GM23248 (cell line): ENCODE results near the gene ZDHHC6. TPM values are rescaled to one million over a fixed set of nuclear protein-coding genes. Genes with fewer than 3 reads are reported as not detected.
A peak's percentile ranks its signal among the peaks of the same experiment; 100 is the strongest.

Source experiments
- DNase-seq: peaks from one replicate; pipeline ENCODE4 v3.0.0-alpha.2; 2015
- H2AFZ ChIP-seq: fragments of 200-600 bp; sonication (generic); 2 replicates; pipeline ENCODE4 v1.6.1; 2016; ENCODE audit warnings: antibody characterized with exemption
- H3F3A ChIP-seq: fragments of 200-600 bp; sonication (generic); 2 replicates; pipeline ENCODE4 v1.6.1; 2016; ENCODE audit warnings: mild to moderate bottlenecking, antibody characterized with exemption, mixed run types; ENCODE audit not compliant: insufficient read depth
- H3K27ac ChIP-seq: fragments of 200-600 bp; sonication (generic); 2 replicates; pipeline ENCODE4 v1.5.1; 2016; ENCODE audit warnings: mild to moderate bottlenecking
- H3K27me3 ChIP-seq: fragments of 200-600 bp; sonication (generic); replicated peaks from 2 replicates; pipeline ENCODE4 v1.6.1; 2016; ENCODE audit warnings: mild to moderate bottlenecking; ENCODE audit not compliant: insufficient read depth
- H3K36me3 ChIP-seq: fragments of 200-600 bp; sonication (generic); 2 replicates; pipeline ENCODE4 v1.6.1; 2016; ENCODE audit warnings: low read depth, mild to moderate bottlenecking
- H3K4me1 ChIP-seq: fragments of 200-600 bp; sonication (generic); 2 replicates; pipeline ENCODE4 v1.6.1; 2016; ENCODE audit warnings: mild to moderate bottlenecking; ENCODE audit not compliant: insufficient read depth
- H3K4me2 ChIP-seq: fragments of 200-600 bp; sonication (generic); one replicate; pipeline ENCODE4 v1.6.1; 2016; ENCODE audit warnings: mild to moderate bottlenecking; ENCODE audit not compliant: unreplicated experiment
- H3K4me3 ChIP-seq: fragments of 200-600 bp; sonication (generic); 2 replicates; pipeline ENCODE4 v1.5.1; 2016; ENCODE audit warnings: mild to moderate bottlenecking
- H3K79me2 ChIP-seq: fragments of 200-600 bp; sonication (generic); 2 replicates; pipeline ENCODE4 v1.6.1; 2016; ENCODE audit warnings: mild to moderate bottlenecking; ENCODE audit not compliant: insufficient read depth
- H3K9ac ChIP-seq: fragments of 200-600 bp; sonication (generic); 2 replicates; pipeline ENCODE4 v1.6.1; 2016; ENCODE audit warnings: mild to moderate bottlenecking
- H3K9me2 ChIP-seq: fragments of 200-600 bp; sonication (generic); 2 replicates; pipeline ENCODE4 v1.6.1; 2016; ENCODE audit warnings: mixed run types, mild to moderate bottlenecking, moderate library complexity; ENCODE audit not compliant: insufficient read depth
- H3K9me3 ChIP-seq: fragments of 200-600 bp; sonication (generic); one replicate; pipeline ENCODE4 v1.6.1; 2017; ENCODE audit warnings: low read depth
- H4K20me1 ChIP-seq: fragments of 200-600 bp; sonication (generic); 2 replicates; pipeline ENCODE4 v1.6.0; 2016; ENCODE audit not compliant: insufficient read depth
- EZH2 ChIP-seq: fragments of 200-600 bp; sonication (generic); IDR thresholded peaks from 2 replicates; pipeline ENCODE4 v1.6.1; 2018; ENCODE audit warnings: antibody characterized with exemption, mild to moderate bottlenecking; ENCODE audit not compliant: insufficient read depth, poor library complexity, severe bottlenecking
- EZH2phosphoT487 ChIP-seq: fragments of 200-600 bp; sonication (generic); IDR thresholded peaks from 2 replicates; pipeline ENCODE4 v1.6.1; 2018; ENCODE audit warnings: antibody characterized with exemption, moderate library complexity, mild to moderate bottlenecking, low read depth; ENCODE audit not compliant: insufficient read depth
- WGBS, 2 experiments: methylation state at CpG; one replicate each; pipeline ENCODE4 v1.1.6; 2015 to 2017; ENCODE audit warnings: low lambda C conversion rate in 2 of 2, low coverage in 1 of 2; ENCODE audit errors: missing lambda C conversion rate in 2 of 2; 5-methylcytosine and 5-hydroxymethylcytosine counted together
- in situ Hi-C: fragments of 300-500 bp; cut with MboI; formaldehyde crosslinking; loops from 2 replicates; pipeline ENCODE4 v1.15.0; 2020
- polyA plus RNA-seq: library from polyadenylated mRNA; unstranded; fragments of >200 nt; fragmentation: Nextera tagmentation; extraction: Ambion mirVana; gene quantifications from 2 replicates; pipeline ENCODE4 v1.2.1, GENCODE V29; 2016
- total RNA-seq: library from RNA; depleted of rRNA; stranded (reverse); fragments of >200 nt; shearing (Covaris generic); gene quantifications from 2 replicates; pipeline ENCODE4 v1.2.3, GENCODE V29; 2014; rRNA removed

The ZDHHC6 gene
- total and polyA plus RNA-seq, 2 experiments from 2014 or later = 23.6 to 47.1 TPM

DNA sequence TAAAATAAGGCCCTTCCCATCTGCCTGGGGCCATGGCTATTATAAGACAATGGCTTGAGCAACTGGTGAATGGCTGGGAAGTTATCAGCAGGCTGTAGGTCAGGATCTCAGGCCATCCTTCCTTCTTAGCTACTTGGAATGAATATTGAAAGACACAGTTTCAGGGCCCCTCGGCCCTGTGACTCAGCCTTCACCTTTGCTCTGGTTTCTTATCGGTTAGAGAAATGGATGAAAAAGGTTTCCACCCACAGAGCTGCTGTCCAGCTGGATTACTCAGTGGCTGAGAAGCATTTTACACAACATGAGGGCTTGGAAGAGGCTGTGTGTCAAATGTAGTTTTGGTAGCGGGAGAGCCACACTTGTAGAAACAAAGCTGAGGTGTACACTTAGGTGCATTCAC, 63.4 kb downstream of the ZDHHC6 start:
- Histone ChIP-seq H2AFZ (no peak overlapping the region), H3K4me2 (peak overlapping the region; percentile 17), H3K27ac (no peak overlapping the region), H3K9me2 (no peaks in the 10 kb centered on the region), H3K27me3 (no peaks in the 10 kb centered on the region), H3K36me3 (no peaks in the 10 kb centered on the region), H3K9ac (no peak overlapping the region), H3K4me1 (peaks cover 19% of the 10 kb centered on the region), H3K9me3 (no peaks in the 10 kb centered on the region), H3K79me2 (no peaks in the 10 kb centered on the region), H3K4me3 (no peak overlapping the region), H4K20me1 (no peaks in the 10 kb centered on the region), H3F3A (no peaks in the 10 kb centered on the region)
- in situ Hi-C loops = no loop called here
- no peak for TF ChIP-seq EZH2
- DNase-seq = peak; percentile 73
- WGBS, 2 experiments = 18 to 21% methylated on average over 3 of the region's 3 CpGs

GRCh38 chr10:112382515-112383235, 64.0 kb downstream of the ZDHHC6 start:
- no peaks in the 10 kb centered on the region for H3K9me3 ChIP-seq
- no peak overlapping the region for H2AFZ ChIP-seq
- WGBS, 2 experiments = 75 to 79% methylated on average over 9 of the region's 9 CpGs
- H3K27me3 ChIP-seq = no peaks in the 10 kb centered on the region
- peaks cover 19% of the 10 kb centered on the region for H3K4me1 ChIP-seq
- DNase-seq = no peak
- no peaks in the 10 kb centered on the region for H3F3A ChIP-seq
- TF ChIP-seq EZH2phosphoT487 (no peak), EZH2 (no peak)
- no peaks in the 10 kb centered on the region for H3K9me2 ChIP-seq
- H3K9ac ChIP-seq = no peak overlapping the region
- in situ Hi-C loops = no loop called here
- H4K20me1 ChIP-seq = no peaks in the 10 kb centered on the region
- no peak overlapping the region for H3K4me3 ChIP-seq
- no peak overlapping the region for H3K27ac ChIP-seq
- no peaks in the 10 kb centered on the region for H3K36me3 ChIP-seq
- no peak overlapping the region for H3K4me2 ChIP-seq
- no peaks in the 10 kb centered on the region for H3K79me2 ChIP-seq

Other genes starting within 250 kb of the ZDHHC6 start
- 0.63 TPM in 1 of 2 replicates, not detected in the other for gene TECTB, start 163.5 kb downstream of the ZDHHC6 start, total RNA-seq
- 0.21 TPM in 1 of 2 replicates, not detected in the other for gene TECTB, start 163.5 kb downstream of the ZDHHC6 start, polyA plus RNA-seq
- 1.8 and 3.2 TPM in 2 replicates for gene ACSL5, start 72.8 kb downstream of the ZDHHC6 start, total RNA-seq
- 1.5 and 1.7 TPM in 2 replicates for gene ACSL5, start 72.8 kb downstream of the ZDHHC6 start, polyA plus RNA-seq
- 21.6 and 27.2 TPM in 2 replicates for gene VTI1A, start 301 bp upstream of the ZDHHC6 start, total RNA-seq
- gene VTI1A, start 301 bp upstream of the ZDHHC6 start, polyA plus RNA-seq = 25.3 and 26.4 TPM in 2 replicates